WI38 (cell line): Measurements from ENCODE around the gene CPT1A.

Source experiments
- H3K4me3 ChIP-seq: 2 replicates; pipeline ENCODE4 v1.5.1; 2011; ENCODE audit warnings: low read depth, mild to moderate bottlenecking, control low read depth, low read length
- TF ChIP-seq, protein P1 (sequence below): IDR thresholded peaks from 2 replicates; pipeline ENCODE4 v1.5.1; 2012; ENCODE audit warnings: low read depth, mild to moderate bottlenecking, control low read depth, low read length

CPT1A gene

DNA sequence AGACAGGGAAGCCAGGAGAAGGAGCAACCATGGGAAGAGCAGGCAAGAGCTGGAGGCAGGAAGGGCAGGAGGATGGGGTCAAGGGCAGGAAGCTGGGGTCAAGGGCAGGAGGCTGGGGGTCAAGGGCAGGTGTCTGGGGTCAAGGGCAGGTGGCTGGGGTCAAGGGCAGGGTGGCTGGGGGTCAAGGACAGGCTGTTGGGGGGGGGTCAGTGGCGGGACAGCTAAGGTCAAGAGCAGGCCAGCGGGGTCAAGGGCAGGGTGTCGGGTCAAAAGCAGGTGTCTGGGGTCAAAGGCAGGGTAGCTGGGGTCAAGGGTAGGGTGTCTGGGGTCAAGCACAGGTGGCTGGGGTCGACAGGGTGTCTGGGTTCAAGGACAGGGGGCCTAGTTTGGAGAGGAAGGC, 24.2 kb downstream of the CPT1A start:
- H3K4me3 ChIP-seq: no peak overlapping the region
- TF ChIP-seq, protein P1, sequence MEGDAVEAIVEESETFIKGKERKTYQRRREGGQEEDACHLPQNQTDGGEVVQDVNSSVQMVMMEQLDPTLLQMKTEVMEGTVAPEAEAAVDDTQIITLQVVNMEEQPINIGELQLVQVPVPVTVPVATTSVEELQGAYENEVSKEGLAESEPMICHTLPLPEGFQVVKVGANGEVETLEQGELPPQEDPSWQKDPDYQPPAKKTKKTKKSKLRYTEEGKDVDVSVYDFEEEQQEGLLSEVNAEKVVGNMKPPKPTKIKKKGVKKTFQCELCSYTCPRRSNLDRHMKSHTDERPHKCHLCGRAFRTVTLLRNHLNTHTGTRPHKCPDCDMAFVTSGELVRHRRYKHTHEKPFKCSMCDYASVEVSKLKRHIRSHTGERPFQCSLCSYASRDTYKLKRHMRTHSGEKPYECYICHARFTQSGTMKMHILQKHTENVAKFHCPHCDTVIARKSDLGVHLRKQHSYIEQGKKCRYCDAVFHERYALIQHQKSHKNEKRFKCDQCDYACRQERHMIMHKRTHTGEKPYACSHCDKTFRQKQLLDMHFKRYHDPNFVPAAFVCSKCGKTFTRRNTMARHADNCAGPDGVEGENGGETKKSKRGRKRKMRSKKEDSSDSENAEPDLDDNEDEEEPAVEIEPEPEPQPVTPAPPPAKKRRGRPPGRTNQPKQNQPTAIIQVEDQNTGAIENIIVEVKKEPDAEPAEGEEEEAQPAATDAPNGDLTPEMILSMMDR: no peak

DNA sequence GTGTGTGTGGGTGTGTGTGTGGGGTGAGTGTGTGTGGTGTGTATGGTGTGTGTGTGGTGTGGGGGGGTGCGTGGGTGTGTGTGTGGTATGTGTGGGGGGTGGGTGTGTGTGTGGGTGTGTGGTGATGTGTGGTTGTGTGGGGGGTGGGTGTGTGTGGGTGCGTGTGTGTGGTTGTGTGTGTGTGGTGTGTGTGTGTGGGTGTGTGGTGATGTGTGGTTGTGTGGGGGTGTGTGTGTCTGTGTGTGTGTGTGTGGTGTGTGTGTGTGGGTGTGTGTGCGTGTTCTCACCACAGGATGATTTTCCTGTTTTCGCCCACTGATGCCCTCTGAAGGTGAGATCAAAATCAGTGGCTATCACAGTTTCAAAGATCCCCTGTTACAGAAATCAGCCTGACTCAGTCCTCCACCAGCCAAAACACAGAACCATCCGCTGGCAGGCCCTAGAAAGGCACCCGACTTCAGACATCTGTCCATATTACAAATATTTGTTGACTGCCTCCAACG, 24.7 kb downstream of the CPT1A start:
- no peak overlapping the region for H3K4me3 ChIP-seq
- TF ChIP-seq, protein P1: no peak

DNA sequence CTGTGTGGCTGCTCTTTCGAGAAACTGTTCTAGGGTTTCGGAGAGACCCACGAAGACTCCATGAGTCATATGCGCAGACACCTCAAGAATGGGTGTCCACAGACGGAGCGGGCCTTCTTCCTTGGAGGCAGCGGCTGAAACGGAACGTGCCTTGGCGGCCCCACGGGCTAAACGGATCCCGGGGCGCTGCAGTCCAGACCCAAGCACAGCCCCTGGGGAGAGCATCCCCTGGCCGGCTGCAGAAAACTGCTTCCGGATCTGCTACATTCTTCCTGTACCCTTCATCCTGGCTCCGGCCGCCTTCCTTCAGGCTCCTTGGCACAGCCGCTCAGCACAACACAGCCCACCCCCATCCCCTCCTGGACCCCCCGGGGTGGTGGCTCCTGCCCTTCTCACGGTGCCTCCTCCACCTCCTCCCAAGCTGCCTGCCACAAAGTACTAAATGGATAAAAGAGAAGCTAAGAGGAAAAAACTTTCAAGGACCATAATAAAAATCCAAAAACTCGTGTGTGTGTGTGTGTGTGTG, 25.4 kb downstream of the CPT1A start:
- no peak overlapping the region for H3K4me3 ChIP-seq
- TF ChIP-seq, protein P1: no peak

DNA sequence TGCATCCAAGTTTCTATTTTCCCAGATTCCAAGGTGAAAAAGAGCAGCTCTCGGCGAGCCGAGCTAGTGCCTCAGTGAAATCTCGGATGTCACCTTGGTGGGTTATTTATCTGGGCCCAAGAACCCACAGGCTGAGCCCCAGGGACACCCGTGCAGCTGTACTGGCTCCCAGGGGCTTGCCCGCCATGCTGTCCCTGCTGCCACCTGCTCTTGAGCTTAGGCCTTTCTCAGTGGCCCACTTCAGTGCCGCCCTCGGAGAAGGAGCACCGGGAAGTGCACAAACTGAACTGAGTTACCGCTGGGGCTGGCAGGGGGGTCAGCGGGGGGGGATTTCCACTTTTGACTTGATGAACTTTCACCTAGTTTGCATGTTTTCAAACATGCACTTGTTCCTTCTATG, 27.9 kb downstream of the CPT1A start:
- TF ChIP-seq, protein P1: no peak
- no peak overlapping the region for H3K4me3 ChIP-seq

DNA sequence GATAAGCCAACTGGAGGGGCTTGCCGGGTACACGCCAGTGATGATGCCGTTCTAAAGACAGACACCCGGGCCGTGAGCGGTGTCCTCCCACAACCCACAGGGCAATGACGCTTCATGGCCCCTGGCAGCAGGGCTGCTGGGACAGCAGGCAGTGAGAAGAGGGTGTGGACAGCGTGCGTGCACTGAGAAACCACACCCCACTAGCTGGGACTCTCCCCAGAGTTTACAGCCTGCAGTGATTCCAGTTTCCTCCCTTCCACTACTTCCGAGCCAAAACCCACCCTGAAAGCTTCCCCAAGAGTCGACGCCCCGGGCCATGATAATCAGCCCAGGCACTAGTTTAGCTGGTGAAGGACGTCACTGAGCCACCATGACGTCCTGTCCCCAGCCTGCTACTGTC, 29.2 kb downstream of the CPT1A start:
- no peak overlapping the region for H3K4me3 ChIP-seq
- TF ChIP-seq, protein P1: no peak

DNA sequence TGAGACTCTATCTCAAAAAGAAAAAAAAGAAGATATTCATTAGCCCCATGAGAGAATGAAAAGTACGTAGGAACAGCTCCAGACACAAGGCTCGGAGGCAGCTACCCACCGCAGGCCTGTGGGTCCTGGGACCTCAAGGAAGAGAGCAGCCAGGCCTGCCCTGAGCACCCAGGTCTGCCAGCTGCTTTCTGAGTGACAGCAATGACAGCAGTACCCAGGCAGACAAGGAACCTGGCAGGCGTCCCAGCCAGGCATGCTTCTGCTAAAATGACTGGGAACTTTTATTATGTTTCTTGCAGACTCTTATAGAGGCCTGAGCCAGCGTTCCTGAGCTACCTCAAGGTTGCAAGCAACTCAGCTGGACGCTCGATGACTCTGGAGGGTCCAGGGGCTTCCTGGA, 31.6 kb downstream of the CPT1A start:
- no peak overlapping the region for H3K4me3 ChIP-seq
- TF ChIP-seq, protein P1: no peak

DNA sequence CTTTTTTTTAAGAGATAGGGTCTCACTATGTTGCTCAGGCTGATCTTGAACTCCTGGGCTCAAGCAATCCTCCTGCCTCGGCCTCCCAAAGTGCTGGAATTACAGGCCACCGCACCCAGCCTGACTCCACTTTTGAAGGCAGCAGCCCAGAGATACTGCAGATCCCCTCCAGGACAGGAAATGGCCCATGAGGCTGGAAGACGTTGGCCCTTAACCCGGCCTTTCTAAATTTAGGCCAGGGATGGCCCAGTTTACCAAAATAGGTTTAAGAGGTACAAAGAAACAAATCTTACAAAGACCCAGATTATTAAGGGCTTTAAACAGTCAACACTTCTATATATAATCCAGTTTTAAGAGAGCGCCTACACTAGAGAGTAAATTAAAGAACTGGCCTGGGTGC, 32.2 kb downstream of the CPT1A start:
- no peak overlapping the region for H3K4me3 ChIP-seq

More for the DNA sequence above, 32.2 kb downstream of the CPT1A start:
- TF ChIP-seq, protein P1: no peak
